Urinary bladder (tissue), 4 donors: ENCODE measurements around the gene ADAM33. TPM values are rescaled to one million over a fixed set of nuclear protein-coding genes. Genes with fewer than 3 reads are reported as not detected.

Experiments
- DNase-seq: peaks from one replicate; pipeline ENCODE4 v3.0.0-alpha.2; 2015; ENCODE audit errors: extremely low spot score
- H3K27ac ChIP-seq: one replicate; pipeline ENCODE4 v1.5.1; 2013; ENCODE audit warnings: low read depth, mild to moderate bottlenecking, moderate library complexity
- H3K36me3 ChIP-seq: one replicate; pipeline ENCODE4 v1.6.1; 2013; ENCODE audit warnings: mild to moderate bottlenecking, moderate library complexity; ENCODE audit not compliant: insufficient read depth
- H3K4me1 ChIP-seq: one replicate; pipeline ENCODE4 v1.6.1; 2013; ENCODE audit warnings: mild to moderate bottlenecking, moderate library complexity; ENCODE audit not compliant: insufficient read depth
- H3K4me3 ChIP-seq: one replicate; pipeline ENCODE4 v1.5.1; 2013; ENCODE audit warnings: low read depth, low read length
- WGBS: extraction: QIAGEN DNeasy Blood & Tissue Kit; methylation state at CpG from one replicate; pipeline ENCODE4 v1.1.7; 2013; 5-methylcytosine and 5-hydroxymethylcytosine counted together
- polyA plus RNA-seq: library from polyadenylated mRNA; stranded (reverse); fragments of 200-250 nt; gene quantifications from one replicate; pipeline ENCODE4 v1.2.3, GENCODE V29; 2013
- total RNA-seq: library from RNA; depleted of rRNA; stranded (reverse); fragments of >200 nt; gene quantifications from one replicate; pipeline ENCODE4 v1.2.3, GENCODE V29; 2014
- donor health status: healthy with polysubstance abuse.
- donor health status: healthy.

ADAM33 gene
- total and polyA plus RNA-seq, 2 donors = 88.2 to 111 TPM

DNA sequence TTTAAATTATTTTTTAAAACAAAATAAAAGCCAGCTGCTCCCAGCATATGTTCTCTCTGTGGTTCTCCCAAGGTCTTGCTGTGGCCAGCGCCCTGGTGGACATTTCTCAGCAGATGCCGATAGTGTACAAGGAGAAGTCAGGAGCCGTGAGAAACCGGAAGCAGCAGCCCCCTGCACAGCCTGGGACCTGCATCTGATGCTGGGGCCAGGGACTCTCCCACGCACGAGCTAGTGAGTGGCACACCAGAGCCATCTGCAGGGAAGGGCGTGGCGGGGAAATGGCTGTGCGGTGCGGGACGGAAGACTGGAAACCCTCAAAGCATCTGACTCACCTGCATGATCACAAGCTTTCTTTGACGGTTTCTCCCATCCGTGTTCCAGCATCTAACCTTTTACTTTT lies 35.2 kb downstream of the ADAM33 start:
- no peaks in the 10 kb centered on the region for H3K4me1 ChIP-seq
- H3K4me3 ChIP-seq = no peak overlapping the region
- H3K27ac ChIP-seq = no peak overlapping the region
- 89% methylated on average over 13 of the region's 13 CpGs for WGBS
- no peaks in the 10 kb centered on the region for H3K36me3 ChIP-seq
- no peak for DNase-seq

GRCh38 chr20:3646067-3646440 lies 35.8 kb downstream of the ADAM33 start:
- DNase-seq = no peak
- no peaks in the 10 kb centered on the region for H3K36me3 ChIP-seq
- no peak overlapping the region for H3K4me3 ChIP-seq
- WGBS = 70% methylated on average over 5 of the region's 5 CpGs
- no peaks in the 10 kb centered on the region for H3K4me1 ChIP-seq
- H3K27ac ChIP-seq = no peak overlapping the region

GRCh38 chr20:3645309-3646066 lies 36.3 kb downstream of the ADAM33 start:
- no peak for DNase-seq
- WGBS = 92% methylated on average over 20 of the region's 20 CpGs
- H3K4me1 ChIP-seq = no peaks in the 10 kb centered on the region
- H3K36me3 ChIP-seq = no peaks in the 10 kb centered on the region
- H3K4me3 ChIP-seq = no peak overlapping the region
- no peak overlapping the region for H3K27ac ChIP-seq

GRCh38 chr20:3640259-3640658 lies 41.6 kb downstream of the ADAM33 start:
- H3K36me3 ChIP-seq = peaks cover 2% of the 10 kb centered on the region
- DNase-seq = no peak
- H3K27ac ChIP-seq = no peak overlapping the region
- 96% methylated on average over 3 of the region's 3 CpGs for WGBS
- no peak overlapping the region for H3K4me3 ChIP-seq
- H3K4me1 ChIP-seq = no peaks in the 10 kb centered on the region

- Histone ChIP-seq H3K36me3 (peaks cover 2% of the 10 kb centered on the region), H3K27ac (no peak overlapping the region), H3K4me3 (no peak overlapping the region), H3K4me1 (no peaks in the 10 kb centered on the region)
- DNase-seq = no peak
- WGBS = 96% methylated on average over 1 of the region's 1 CpG
Observed at GRCh38 chr20:3635346-3635745, 46.5 kb downstream of the ADAM33 start.

GRCh38 chr20:3633913-3634478 lies 47.8 kb downstream of the ADAM33 start:
- 65% methylated on average over 6 of the region's 6 CpGs for WGBS
- H3K36me3 ChIP-seq = no peaks in the 10 kb centered on the region
- no peak overlapping the region for H3K27ac ChIP-seq
- no peaks in the 10 kb centered on the region for H3K4me1 ChIP-seq
- DNase-seq = no peak
- no peak overlapping the region for H3K4me3 ChIP-seq

DNA sequence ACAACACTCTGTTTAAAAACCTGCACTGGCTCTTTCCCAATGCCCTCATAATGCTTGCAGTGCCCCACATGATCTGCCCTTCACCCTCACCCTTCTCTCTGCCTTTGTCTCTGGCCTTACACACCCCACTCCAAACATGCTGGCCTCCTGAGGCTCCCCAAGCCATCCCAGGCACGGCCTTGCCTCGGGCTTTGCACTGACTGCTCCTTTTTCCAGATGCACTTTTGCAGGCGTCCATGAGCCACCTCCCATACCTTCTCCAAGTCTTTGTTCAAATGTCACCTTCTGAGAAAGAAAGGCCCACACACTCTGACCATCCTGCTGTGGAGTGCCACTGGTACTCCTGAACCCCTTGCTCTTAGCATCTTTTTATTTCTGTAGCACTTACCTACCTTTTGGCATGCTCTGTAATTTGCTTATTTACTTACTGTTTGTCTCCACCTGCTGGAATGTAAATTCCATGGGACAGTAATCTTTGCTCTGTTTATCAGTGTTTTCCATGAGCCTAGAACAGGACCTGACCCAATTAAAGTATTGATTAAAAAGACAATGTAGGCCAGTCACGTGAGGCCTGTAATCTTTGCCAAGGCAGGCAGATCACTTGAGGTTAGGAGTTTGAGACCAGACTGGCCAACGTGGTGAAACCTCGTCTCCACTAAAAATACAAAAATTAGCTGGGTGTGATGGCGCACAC lies 49.4 kb downstream of the ADAM33 start:
- no peak overlapping the region for H3K27ac ChIP-seq
- 81% methylated on average over 7 of the region's 7 CpGs for WGBS
- H3K36me3 ChIP-seq = no peaks in the 10 kb centered on the region
- H3K4me3 ChIP-seq = no peak overlapping the region
- DNase-seq = no peak
- H3K4me1 ChIP-seq = no peaks in the 10 kb centered on the region

DNA sequence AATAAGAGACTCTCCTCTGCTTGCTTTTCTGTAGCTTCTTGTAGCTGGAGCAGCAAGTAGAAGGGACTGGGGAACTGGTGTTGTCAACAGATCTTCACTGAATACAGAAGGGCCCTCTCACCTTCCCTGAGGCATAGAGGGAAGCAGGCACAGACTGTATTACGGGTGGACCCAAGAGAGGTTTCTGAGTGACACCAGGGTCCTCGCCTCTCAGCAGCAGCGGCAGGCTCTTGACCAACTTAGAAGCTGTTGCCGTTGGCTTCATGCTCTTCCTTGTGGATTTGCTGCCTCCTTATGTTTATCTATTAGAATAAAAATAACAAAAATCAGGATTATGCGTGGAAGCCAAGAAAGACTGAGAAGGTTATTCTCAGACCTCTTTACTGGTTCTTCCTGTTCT lies 50.3 kb downstream of the ADAM33 start:
- no peak overlapping the region for H3K4me3 ChIP-seq
- DNase-seq = no peak
- H3K27ac ChIP-seq = no peak overlapping the region
- WGBS = 69% methylated on average over 5 of the region's 5 CpGs
- H3K36me3 ChIP-seq = no peaks in the 10 kb centered on the region
- H3K4me1 ChIP-seq = no peaks in the 10 kb centered on the region

GRCh38 chr20:3630429-3630828 lies 51.4 kb downstream of the ADAM33 start:
- Histone ChIP-seq H3K27ac (no peak overlapping the region), H3K4me3 (no peak overlapping the region), H3K36me3 (no peaks in the 10 kb centered on the region), H3K4me1 (no peaks in the 10 kb centered on the region)
- 84% methylated on average over 8 of the region's 8 CpGs for WGBS
- no peak for DNase-seq

- WGBS = 79% methylated on average over 2 of the region's 2 CpGs
Observed at GRCh38 chr20:3629893-3630292, 51.9 kb downstream of the ADAM33 start.

DNA sequence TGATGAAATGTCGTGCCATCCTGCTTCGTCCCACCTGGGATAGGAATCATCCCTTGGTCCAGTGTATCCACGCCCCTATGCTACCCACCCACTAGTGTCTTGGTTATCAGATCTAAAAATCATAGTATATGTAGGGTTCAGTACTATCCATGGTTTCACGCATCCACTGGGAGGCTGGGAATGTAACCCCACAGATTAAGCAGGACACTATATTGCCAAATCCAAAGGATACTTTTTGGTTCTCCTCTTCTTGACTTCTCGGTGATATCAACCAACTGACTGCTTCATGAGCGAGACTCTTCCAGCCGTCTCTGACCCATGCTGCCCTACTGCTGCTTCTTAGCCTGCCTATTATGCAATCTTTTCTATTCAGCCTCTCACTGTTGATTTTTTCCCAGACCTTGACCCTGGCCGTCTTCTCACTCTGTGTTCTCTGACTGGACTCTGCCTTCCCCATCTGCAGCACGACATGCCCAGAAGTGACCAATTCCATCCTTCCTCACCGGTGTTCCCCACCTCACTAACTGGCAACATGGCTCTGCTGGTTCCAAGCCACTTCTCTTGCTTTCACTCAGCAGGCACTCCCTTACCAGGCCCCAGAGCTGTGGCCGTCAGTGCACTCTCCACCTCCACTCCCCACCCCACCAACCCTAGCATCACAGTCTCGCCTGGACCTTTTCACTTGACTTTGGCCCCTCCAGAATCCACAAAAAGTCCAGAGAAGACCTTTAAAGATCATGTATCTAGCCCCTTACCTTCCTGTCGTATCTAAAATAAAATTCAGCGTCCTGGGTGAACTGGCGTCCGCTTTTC lies 53.1 kb downstream of the ADAM33 start:
- H3K4me1 ChIP-seq = no peaks in the 10 kb centered on the region
- no peaks in the 10 kb centered on the region for H3K36me3 ChIP-seq
- H3K4me3 ChIP-seq = no peak overlapping the region
- 87% methylated on average over 16 of the region's 16 CpGs for WGBS
- DNase-seq = no peak
- no peak overlapping the region for H3K27ac ChIP-seq

More at GRCh38 chr20:3629893-3630292, 51.9 kb downstream of the ADAM33 start:
- Histone ChIP-seq H3K4me3 (no peak overlapping the region), H3K27ac (no peak overlapping the region), H3K36me3 (no peaks in the 10 kb centered on the region), H3K4me1 (no peaks in the 10 kb centered on the region)
- DNase-seq = no peak

- Histone ChIP-seq H3K4me3 (no peak overlapping the region), H3K4me1 (no peaks in the 10 kb centered on the region), H3K36me3 (no peaks in the 10 kb centered on the region), H3K27ac (no peak overlapping the region)
- WGBS = 86% methylated on average over 2 of the region's 2 CpGs
- no peak for DNase-seq
Observed at GRCh38 chr20:3627476-3627875, 54.3 kb downstream of the ADAM33 start.

DNA sequence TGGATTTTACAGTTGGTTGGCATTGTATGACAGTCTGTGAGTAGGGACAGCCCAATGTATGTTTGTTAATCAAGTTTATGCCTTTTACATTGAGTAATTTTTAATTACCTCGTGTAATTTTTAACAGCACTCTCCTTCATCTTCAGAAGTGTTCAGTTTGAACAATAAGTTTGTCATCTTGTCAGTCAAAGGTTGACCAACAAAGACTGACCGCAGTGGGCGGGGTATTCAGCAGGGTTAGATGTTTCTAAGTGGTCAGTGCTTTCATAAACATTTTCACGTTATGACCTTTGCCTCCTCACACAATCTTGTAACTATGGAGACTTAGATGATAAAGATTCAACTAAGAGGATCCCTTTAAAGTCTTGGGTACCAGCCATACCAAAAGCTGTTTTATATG lies 59.4 kb downstream of the ADAM33 start:
- no peak for DNase-seq
- Histone ChIP-seq H3K36me3 (no peaks in the 10 kb centered on the region), H3K4me1 (no peaks in the 10 kb centered on the region), H3K27ac (no peak overlapping the region), H3K4me3 (no peak overlapping the region)
- 79% methylated on average over 4 of the region's 4 CpGs for WGBS
